Activated CD8-positive, alpha-beta memory T cell treated with anti-CD3 and anti-CD28 coated beads, Interleukin-2, amount 50 U/mL, for 1 hour (primary cell): ENCODE data around the gene WNT16.
"Not testable (repeated sequence)": the region's sequence is repeated elsewhere in the genome, so short reads cannot be mapped to it uniquely, and the experiment has no call there.

ENCODE experiments used
- DNase-seq: peaks from one replicate; pipeline ENCODE4 v3.0.0-alpha.2; 2020; ENCODE audit errors: extremely low read depth

The WNT16 gene

DNA sequence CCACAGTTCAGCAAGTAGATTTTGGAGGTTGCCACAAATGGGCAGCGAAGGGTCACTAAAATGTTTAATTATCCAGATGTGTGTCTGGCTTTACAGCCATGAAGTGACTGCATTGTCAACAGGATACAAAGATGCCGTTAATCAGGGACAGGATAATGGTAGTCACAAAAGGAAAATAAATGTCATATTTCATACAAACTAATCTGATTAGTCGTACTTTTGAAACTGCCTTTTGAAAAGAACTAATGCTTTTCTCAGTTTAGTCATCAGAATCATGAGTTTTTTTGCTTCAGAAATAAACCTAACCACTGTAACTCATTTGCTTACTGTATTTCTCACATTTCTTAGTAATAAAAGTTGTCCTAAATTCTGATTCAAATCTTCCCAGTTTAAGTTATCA is 22.2 kb upstream of the WNT16 start:
- DNase-seq: no peak

GRCh38 chr7:121307021-121307574 is 21.7 kb upstream of the WNT16 start:
- no peak for DNase-seq

GRCh38 chr7:121313220-121313792 is 15.5 kb upstream of the WNT16 start:
- DNase-seq: no peak

DNA sequence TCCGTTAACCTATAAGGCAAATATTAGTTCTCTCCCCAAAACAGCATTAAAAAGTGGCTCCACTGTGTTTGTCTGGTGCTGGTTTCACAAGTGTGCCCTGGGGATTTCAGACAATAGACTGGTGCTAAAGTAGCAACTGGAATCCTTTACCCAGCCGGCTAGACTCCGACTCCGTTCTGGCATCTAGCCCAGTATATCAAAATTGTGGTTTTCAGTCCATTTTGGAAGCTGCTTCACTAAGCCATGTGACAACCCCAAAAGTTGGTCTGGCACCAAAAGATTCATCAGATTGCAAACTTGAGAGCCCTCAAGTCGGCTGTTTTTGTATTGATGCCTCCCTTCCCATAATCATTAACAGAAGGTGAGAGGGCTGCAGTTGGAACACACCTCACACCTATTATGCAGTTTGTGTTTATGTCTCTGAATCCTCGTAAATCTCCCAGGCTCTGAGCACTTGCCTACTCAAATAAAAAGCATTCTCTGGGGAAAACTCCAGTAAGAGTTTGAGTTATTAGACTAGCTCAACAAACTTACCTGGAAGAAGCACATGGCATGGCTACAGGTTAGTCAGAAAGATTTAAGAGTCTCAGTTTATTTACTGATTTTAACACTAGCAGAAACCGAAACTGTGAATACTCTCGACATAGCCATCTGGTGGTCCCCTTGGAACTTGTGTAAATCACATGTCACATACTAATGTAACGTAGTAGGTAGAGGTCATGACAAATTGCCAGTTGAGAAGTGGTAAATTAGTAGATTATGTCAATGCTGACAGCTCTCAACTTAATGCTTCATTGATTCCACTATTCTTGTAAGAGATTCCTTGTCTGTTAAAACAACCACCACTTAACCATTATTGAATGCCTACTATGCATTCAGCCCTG is 14.8 kb upstream of the WNT16 start:
- no peak for DNase-seq

DNA sequence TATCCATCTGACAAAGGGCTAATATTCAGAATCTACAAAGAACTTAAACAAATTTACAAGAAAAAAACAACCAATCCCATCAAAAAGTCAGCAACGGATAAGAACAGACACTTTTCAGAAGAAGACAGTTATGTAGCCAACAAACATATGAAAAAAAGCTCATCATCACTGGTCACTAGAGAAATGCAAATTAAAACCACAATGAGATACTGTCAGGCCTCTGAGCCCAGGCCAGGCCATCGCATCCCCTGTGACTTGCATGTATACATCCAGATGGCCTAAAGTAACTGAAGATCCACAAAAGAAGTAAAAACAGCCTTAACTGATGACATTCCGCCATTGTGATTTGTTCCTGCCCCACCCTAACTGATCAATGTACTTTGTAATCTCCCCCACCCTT is 13.6 kb upstream of the WNT16 start:
- DNase-seq: not testable (repeated sequence)

DNA sequence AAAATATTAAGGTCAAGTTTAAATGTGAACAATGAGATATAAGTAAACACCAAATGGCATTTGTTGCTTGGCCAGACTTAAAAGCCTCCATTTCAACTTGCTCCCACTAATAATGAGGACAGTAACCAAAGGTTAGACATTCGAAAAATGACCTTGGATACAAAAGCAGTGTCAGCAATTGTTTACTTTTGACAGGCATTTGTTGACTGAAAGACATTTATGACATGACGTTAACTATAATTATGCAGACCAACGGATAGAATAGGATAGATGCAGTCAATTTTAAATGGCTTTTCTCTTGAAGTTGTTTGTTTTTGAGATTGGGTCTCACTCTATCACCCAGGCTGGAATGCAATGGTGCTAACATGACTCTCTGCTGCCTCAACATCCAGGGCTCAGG is 6.3 kb upstream of the WNT16 start:
- DNase-seq: no peak

GRCh38 chr7:121323515-121324302 is 5.1 kb upstream of the WNT16 start:
- DNase-seq: no peak

GRCh38 chr7:121327671-121328070 is 1.1 kb upstream of the WNT16 start:
- no peak for DNase-seq

DNA sequence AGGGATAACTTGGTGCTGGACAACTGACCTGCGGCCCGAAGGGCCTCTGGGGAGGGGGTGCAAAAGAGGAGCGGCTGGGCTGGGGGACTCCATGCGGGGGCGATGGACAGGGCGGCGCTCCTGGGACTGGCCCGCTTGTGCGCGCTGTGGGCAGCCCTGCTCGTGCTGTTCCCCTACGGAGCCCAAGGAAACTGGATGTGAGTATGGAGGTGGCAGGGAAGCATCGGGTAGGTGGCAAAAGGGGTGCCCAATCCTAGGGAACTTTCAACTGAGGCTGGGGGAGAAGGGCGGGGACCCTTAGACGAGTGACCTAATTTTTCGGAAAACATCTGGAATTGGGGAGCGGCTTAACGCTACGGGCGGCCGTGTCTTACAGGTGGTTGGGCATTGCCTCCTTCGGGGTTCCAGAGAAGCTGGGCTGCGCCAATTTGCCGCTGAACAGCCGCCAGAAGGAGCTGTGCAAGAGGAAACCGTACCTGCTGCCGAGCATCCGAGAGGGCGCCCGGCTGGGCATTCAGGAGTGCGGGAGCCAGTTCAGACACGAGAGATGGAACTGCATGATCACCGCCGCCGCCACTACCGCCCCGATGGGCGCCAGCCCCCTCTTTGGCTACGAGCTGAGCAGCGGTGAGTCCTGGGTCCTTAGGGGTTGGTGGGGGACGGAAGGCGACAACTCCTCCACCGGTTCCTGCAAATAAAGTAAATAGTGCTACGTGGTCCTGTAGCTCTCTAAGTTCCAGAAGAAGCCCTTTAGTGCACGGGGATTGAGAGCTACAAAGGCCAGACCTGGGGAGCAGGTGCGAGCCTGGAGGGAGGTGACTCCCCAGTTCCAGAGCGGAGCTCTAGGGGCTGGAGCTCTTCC is 622 bp downstream of the WNT16 start:
- no peak for DNase-seq

DNA sequence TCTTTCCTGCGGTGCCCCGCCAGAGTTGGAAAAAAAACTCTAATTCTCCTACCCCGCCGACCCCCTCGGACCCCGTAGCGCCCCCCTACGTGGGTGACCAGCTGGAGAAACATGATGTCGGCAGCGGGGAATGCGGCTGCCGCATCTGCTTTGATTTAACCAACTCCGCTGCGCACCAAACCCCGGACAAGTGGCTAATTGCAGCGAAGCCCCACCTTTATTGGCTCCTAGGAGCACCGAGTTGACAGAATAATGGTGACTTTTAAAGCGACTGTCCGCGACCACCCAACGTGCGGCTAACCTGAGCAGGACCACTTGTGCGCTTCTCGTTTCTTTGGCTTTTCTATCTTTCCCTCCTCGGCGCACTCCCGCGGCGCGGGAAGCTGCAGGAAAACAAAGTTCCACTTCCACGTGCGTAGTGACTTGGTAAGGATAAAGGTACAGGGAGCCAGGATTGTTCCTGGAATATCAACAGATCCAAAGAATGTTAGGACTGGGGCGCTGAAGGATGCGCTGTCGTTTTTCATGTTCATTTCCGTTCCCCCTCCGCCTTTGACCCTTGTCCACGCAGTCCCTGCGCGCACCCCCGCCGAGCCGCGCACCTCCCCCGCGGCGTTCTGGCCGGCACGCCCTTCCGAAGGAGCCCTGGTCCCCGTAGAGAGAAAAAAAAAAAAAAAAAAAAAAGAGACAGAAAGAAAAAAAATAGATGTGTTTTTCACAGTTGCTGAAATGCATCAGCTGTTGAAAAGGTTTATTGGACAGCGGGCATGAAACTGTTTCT is 1.4 kb downstream of the WNT16 start:
- DNase-seq: no peak

DNA sequence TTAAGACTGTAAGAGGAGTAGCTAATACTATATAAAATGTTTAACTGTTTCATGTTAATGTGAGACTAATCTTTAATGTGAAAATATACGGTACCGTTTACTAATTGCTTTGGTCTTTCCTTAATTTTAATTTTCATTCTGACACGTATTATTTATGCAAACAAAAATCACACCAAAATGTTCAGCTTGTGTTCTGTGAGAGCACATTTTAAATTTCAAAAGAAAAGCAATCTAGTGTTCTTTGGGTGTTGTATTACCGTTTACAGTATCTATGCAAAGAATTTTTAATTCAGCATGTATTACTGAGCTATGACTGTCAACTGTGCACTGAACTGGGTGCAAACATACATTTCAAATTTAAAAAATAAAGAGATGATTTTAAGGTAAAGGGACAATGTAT is 2.2 kb downstream of the WNT16 start:
- DNase-seq: no peak

DNA sequence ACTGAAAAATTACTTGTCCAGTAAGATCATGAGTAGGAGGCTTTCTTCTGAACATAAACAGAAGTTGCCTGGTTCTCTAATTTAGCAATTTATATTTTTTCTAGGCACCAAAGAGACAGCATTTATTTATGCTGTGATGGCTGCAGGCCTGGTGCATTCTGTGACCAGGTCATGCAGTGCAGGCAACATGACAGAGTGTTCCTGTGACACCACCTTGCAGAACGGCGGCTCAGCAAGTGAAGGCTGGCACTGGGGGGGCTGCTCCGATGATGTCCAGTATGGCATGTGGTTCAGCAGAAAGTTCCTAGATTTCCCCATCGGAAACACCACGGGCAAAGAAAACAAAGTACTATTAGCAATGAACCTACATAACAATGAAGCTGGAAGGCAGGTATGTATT is 2.8 kb downstream of the WNT16 start:
- DNase-seq: no peak

GRCh38 chr7:121334376-121334775 is 5.6 kb downstream of the WNT16 start:
- DNase-seq: no peak

GRCh38 chr7:121334875-121335648 is 6.3 kb downstream of the WNT16 start:
- no peak for DNase-seq

DNA sequence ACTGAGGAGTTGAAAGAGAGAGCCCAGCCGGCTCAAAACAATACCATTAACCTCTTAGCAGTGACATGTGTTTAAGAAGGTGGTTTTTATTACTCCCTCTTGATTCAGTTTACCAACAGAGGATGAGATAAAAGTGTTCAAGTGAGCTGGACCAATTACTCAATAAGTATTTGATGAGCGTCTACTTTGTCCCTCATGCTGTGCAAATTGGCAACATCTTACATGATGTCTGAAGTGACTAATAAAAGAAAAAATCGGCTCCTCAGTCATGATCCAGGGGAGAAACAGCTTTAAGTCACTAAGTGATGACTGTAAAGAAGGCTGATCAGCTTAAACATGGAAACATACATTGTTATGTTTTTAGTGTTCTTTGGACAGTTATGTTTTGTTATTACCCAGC is 7.8 kb downstream of the WNT16 start:
- no peak for DNase-seq

- no peak for DNase-seq
Measured at GRCh38 chr7:121337398-121337797, 8.6 kb downstream of the WNT16 start.

GRCh38 chr7:121339082-121339481 is 10.3 kb downstream of the WNT16 start:
- DNase-seq: no peak

DNA sequence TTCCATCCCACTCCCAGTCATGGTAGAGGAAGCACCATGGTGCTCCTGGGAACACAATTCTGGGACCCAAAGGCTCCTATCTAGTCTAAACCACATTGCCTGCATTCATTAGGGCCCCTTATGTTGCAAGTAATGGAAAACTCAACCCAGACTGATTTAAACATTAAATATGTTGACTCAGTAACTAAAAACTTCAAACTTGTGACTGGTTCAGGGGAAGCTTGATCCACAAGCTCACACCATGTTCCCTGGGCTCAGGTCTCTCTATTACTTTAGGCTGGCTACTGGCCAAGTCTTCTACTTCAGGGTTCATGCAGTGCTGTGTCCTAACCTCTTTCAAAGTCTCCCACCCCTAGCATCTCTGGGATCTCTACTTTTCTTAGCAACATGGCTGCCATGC is 13.1 kb downstream of the WNT16 start:
- DNase-seq: no peak

GRCh38 chr7:121342631-121343030 is 13.8 kb downstream of the WNT16 start:
- DNase-seq: no peak

GRCh38 chr7:121343302-121343701 is 14.5 kb downstream of the WNT16 start:
- no peak for DNase-seq
